Esophagus muscularis mucosa (tissue), 4 donors: ENCODE results near the gene TRIM2. TPM values are rescaled to one million over a fixed set of nuclear protein-coding genes. Genes with fewer than 3 reads are reported as not detected.

ENCODE experiments used
- DNase-seq: peaks from one replicate; pipeline ENCODE4 v3.0.0-alpha.2; 2017; ENCODE audit errors: extremely low spot score
- H3K27ac ChIP-seq, 4 donors: fragments of 200-600 bp; sonication (generic); replicated peaks in 1 of 4; 1 replicate in 3 of 4; 2 replicates in 1 of 4; pipeline ENCODE4 v1.5.1; 2016 to 2019; ENCODE audit warnings: mild to moderate bottlenecking in 1 of 4
- H3K27me3 ChIP-seq, 4 donors: fragments of 200-600 bp; sonication (generic); one replicate each; pipeline versions ENCODE4 v1.5.1 to v1.6.0; 2016 to 2019
- H3K36me3 ChIP-seq, 4 donors: fragments of 200-600 bp; sonication (generic); one replicate each; pipeline ENCODE4 v1.5.1; 2016 to 2019
- H3K4me1 ChIP-seq, 4 donors: fragments of 200-600 bp; sonication (generic); one replicate each; pipeline ENCODE4 v1.5.1; 2016 to 2019
- H3K4me3 ChIP-seq, 4 donors: fragments of 200-600 bp; sonication (generic); 1 replicate in 2 of 4; 2 replicates in 2 of 4; pipeline ENCODE4 v1.5.1; 2016 to 2019; ENCODE audit warnings: mild to moderate bottlenecking in 4 of 4, moderate library complexity in 1 of 4
- H3K9me3 ChIP-seq, 4 donors: fragments of 200-600 bp; sonication (generic); 1 replicate in 3 of 4; 2 replicates in 1 of 4; pipeline ENCODE4 v1.5.1; 2016 to 2019
- EP300 ChIP-seq: sonication (generic); formaldehyde crosslinking; IDR thresholded peaks from one replicate; pipeline ENCODE4 v1.6.1; 2017; ENCODE audit warnings: antibody characterized with exemption
- POLR2A ChIP-seq: fragments of 450-650 bp; IDR thresholded peaks from one replicate; pipeline ENCODE4 v1.6.1; 2017; ENCODE audit warnings: antibody characterized with exemption, moderate library complexity, mild to moderate bottlenecking, low read depth
- POLR2AphosphoS5 ChIP-seq, 2 donors: sonication (generic); formaldehyde crosslinking; IDR thresholded peaks; one replicate each; pipeline ENCODE4 v1.6.1; 2017; ENCODE audit warnings: antibody characterized with exemption in 2 of 2
- WGBS: methylation state at CpG from one replicate; pipeline ENCODE4 v1.1.5; 2018; 5-methylcytosine and 5-hydroxymethylcytosine counted together
- intact Hi-C: fragments of 100-400 bp; cut with DNase I; formaldehyde crosslinking; loops from one replicate; pipeline ENCODE4 v1.15.1; 2023
- total RNA-seq, 4 donors: library from RNA; depleted of rRNA; stranded (reverse); fragments of >200 nt; gene quantifications; one replicate each; pipeline versions ENCODE4 v1.1.0 to v1.2.1, GENCODE V29; 2016
- TF ChIP-seq, protein P1 (sequence below), 3 experiments: fragments of 200-600 bp in 2 of 3; fragments of 450-650 bp in 1 of 3; sonication (generic) in 2 of 3; IDR thresholded peaks; one replicate each; pipeline ENCODE4 v1.5.1; 2017 to 2019; ENCODE audit warnings: antibody characterized with exemption in 3 of 3, mild to moderate bottlenecking in 2 of 3, moderate library complexity in 1 of 3

TRIM2 gene
- total RNA-seq, 4 donors from 2014 or later, result 28.3 to 36.9 (median 30.4) TPM

DNA sequence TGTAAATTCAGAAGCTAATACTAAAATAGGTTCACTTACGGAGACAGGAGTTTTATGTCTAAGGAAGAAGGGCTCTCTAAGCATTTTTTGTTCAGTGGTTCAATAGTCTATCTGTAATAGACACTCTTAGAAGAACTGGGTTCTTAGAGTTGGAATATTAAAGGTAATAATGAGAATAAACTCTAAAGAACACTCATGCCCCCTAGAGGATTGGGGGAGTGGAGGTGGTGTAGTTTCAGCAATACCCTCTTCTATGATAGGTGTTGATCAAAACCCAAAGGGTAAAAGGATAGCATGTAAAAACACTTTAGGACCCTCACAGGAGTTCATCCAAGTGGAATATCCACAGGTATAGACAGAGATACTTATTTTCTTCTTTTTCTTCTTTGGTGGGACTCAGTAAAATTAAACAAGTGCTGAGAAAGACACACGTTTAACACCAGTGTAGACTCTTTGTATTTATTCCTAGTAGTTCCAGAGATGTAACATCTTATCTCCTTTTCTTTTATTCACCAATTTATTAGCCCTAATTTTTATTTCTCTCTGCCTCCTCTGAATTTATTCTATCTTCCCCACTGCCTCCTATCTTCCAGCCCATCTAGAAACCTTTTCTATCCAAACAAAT is 114.6 kb downstream of the TRIM2 start:
- intact Hi-C loops, result loop anchor here (1.0 kb wide), 2 partner anchors 112 to 176 kb away; no protein-coding TSS in a partner anchor
- no peaks in the 10 kb centered on the region for H3K9me3 ChIP-seq
- H3K27ac ChIP-seq, result no peak overlapping the region
- 66% methylated on average over 2 of the region's 2 CpGs for WGBS
- TF ChIP-seq, protein P1, sequence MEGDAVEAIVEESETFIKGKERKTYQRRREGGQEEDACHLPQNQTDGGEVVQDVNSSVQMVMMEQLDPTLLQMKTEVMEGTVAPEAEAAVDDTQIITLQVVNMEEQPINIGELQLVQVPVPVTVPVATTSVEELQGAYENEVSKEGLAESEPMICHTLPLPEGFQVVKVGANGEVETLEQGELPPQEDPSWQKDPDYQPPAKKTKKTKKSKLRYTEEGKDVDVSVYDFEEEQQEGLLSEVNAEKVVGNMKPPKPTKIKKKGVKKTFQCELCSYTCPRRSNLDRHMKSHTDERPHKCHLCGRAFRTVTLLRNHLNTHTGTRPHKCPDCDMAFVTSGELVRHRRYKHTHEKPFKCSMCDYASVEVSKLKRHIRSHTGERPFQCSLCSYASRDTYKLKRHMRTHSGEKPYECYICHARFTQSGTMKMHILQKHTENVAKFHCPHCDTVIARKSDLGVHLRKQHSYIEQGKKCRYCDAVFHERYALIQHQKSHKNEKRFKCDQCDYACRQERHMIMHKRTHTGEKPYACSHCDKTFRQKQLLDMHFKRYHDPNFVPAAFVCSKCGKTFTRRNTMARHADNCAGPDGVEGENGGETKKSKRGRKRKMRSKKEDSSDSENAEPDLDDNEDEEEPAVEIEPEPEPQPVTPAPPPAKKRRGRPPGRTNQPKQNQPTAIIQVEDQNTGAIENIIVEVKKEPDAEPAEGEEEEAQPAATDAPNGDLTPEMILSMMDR (IDR thresholded peaks at IDR 0.05), result peak; percentile 66 to 80 (median 76)
- no peak for TF ChIP-seq EP300
- H3K4me1 ChIP-seq, result no peaks in the 10 kb centered on the region
- no peak for DNase-seq
- H3K4me3 ChIP-seq, result no peak overlapping the region
- no peaks in the 10 kb centered on the region for H3K27me3 ChIP-seq
- H3K36me3 ChIP-seq, result peaks cover 0 to 66% (median 40%) of the 10 kb centered on the region in 4 donors

GRCh38 chr4:153322791-153323190 is 118.5 kb downstream of the TRIM2 start:
- Histone ChIP-seq H3K9me3 (no peaks in the 10 kb centered on the region), H3K36me3 (peaks cover 0 to 58% (median 39%) of the 10 kb centered on the region in 4 donors), H3K4me1 (no peaks in the 10 kb centered on the region), H3K4me3 (no peak overlapping the region), H3K27me3 (no peaks in the 10 kb centered on the region), H3K27ac (no peak overlapping the region)
- 82% methylated on average over 6 of the region's 6 CpGs for WGBS
- intact Hi-C loops, result no loop called here
- no peak for DNase-seq
- TF ChIP-seq, protein P1 (IDR thresholded peaks at IDR 0.05), result no peak
- TF ChIP-seq POLR2AphosphoS5 (IDR thresholded peaks at IDR 0.05) (no peak), POLR2A (no peak), EP300 (no peak)

DNA sequence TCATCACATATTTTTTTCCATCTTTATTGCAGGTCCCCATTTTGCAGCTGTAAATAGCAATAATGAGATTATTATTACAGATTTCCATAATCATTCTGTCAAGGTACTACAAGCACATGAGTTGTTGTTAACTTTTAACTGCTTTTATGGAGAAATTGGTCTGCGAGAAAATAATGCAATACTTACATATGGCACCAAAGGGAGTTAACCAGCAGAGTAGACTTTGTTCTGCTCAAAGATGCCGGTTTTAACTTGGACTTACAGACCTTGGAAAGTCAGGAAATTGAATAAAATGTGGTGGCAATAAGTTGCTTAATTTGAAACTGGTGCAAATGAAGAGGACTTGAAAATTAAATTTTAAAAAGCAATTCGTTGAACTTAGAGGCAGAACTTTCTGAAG is 119.8 kb downstream of the TRIM2 start:
- DNase-seq, result no peak
- no peak overlapping the region for H3K4me3 ChIP-seq
- no peaks in the 10 kb centered on the region for H3K4me1 ChIP-seq
- no peak overlapping the region for H3K27ac ChIP-seq
- intact Hi-C loops, result no loop called here
- TF ChIP-seq POLR2A, result no peak
- TF ChIP-seq POLR2AphosphoS5 (IDR thresholded peaks at IDR 0.05), result no peak
- no peak for TF ChIP-seq EP300
- TF ChIP-seq, protein P1 (IDR thresholded peaks at IDR 0.05), result no peak
- H3K36me3 ChIP-seq, result peaks cover 0 to 61% (median 38%) of the 10 kb centered on the region in 4 donors
- no peaks in the 10 kb centered on the region for H3K27me3 ChIP-seq
- H3K9me3 ChIP-seq, result no peaks in the 10 kb centered on the region
- 91% methylated on average over 3 of the region's 3 CpGs for WGBS

DNA sequence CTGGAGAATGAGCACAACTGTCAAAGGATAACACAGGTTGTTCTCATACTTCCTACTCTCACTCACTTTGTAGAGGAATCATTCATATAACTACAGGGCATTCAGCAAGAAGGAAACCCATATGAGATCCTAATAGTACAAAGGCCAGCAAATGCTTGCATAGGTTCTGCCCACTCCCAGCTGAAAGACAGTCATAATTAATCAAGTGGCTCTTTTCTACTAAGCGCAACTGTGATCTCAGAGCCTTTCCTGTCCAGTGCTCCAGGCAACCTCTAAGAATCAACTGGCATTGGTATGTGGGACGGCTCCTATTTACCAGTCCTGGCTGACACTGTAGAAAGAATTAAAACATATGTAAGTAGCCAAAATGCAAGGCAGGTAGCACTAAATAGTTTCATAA is 121.3 kb downstream of the TRIM2 start:
- H3K4me1 ChIP-seq, result no peaks in the 10 kb centered on the region
- H3K4me3 ChIP-seq, result no peak overlapping the region
- H3K27ac ChIP-seq, result no peak overlapping the region
- 100% methylated on average over 2 of the region's 2 CpGs for WGBS
- TF ChIP-seq EP300 (no peak), POLR2AphosphoS5 (IDR thresholded peaks at IDR 0.05) (no peak)
- DNase-seq, result no peak
- intact Hi-C loops, result no loop called here
- peaks cover 0 to 64% (median 39%) of the 10 kb centered on the region in 4 donors for H3K36me3 ChIP-seq
- no peaks in the 10 kb centered on the region for H3K9me3 ChIP-seq
- H3K27me3 ChIP-seq, result no peaks in the 10 kb centered on the region

- no peak for DNase-seq
- TF ChIP-seq, protein P1 (IDR thresholded peaks at IDR 0.05), result no peak
- TF ChIP-seq POLR2AphosphoS5 (IDR thresholded peaks at IDR 0.05) (no peak), POLR2A (no peak), EP300 (no peak)
- H3K4me1 ChIP-seq, result no peaks in the 10 kb centered on the region
- no peaks in the 10 kb centered on the region for H3K27me3 ChIP-seq
- 98% methylated on average over 11 of the region's 11 CpGs for WGBS
- H3K4me3 ChIP-seq, result no peak overlapping the region
- intact Hi-C loops, result no loop called here
- no peak overlapping the region for H3K27ac ChIP-seq
- H3K36me3 ChIP-seq, result peaks cover 0 to 64% (median 35%) of the 10 kb centered on the region in 4 donors
- no peaks in the 10 kb centered on the region for H3K9me3 ChIP-seq
Measured at GRCh38 chr4:153326513-153326912, 122.3 kb downstream of the TRIM2 start.
